Limb (tissue), 2 donors: ENCODE data around the gene TMEM178B.
"Not testable (repeated sequence)": the region's sequence is repeated elsewhere in the genome, so short reads cannot be mapped to it uniquely, and the experiment has no call there.

Experiments
- DNase-seq, 2 donors: peaks; one replicate each; pipeline ENCODE4 v3.0.0-alpha.2; 2016; ENCODE audit errors: extremely low spot score in 2 of 2

TMEM178B gene

GRCh38 chr7:141142058-141142457 lies 68.2 kb downstream of the TMEM178B start:
- no peak for DNase-seq

- DNase-seq: no peak
Measured at GRCh38 chr7:141144921-141145629, 71.2 kb downstream of the TMEM178B start.

- no peak for DNase-seq
Measured at GRCh38 chr7:141145630-141145982, 71.7 kb downstream of the TMEM178B start.

GRCh38 chr7:141147482-141147881 lies 73.6 kb downstream of the TMEM178B start:
- no peak for DNase-seq

GRCh38 chr7:141150465-141150864 lies 76.6 kb downstream of the TMEM178B start:
- DNase-seq: no peak

GRCh38 chr7:141151746-141152145 lies 77.9 kb downstream of the TMEM178B start:
- DNase-seq: no peak

GRCh38 chr7:141153231-141153630 lies 79.4 kb downstream of the TMEM178B start:
- DNase-seq: no peak

- no peak for DNase-seq
Measured at GRCh38 chr7:141154131-141154732, 80.4 kb downstream of the TMEM178B start.

- no peak for DNase-seq
Measured at GRCh38 chr7:141156407-141156806, 82.5 kb downstream of the TMEM178B start.

GRCh38 chr7:141157138-141157765 lies 83.4 kb downstream of the TMEM178B start:
- no peak for DNase-seq

- no peak for DNase-seq
Measured at GRCh38 chr7:141158561-141158960, 84.7 kb downstream of the TMEM178B start.

- DNase-seq: no peak
Measured at GRCh38 chr7:141160246-141160860, 86.5 kb downstream of the TMEM178B start.

- DNase-seq: no peak
Measured at GRCh38 chr7:141161550-141162535, 88.0 kb downstream of the TMEM178B start.

- DNase-seq: no peak
Measured at GRCh38 chr7:141165521-141165920, 91.7 kb downstream of the TMEM178B start.

- no peak for DNase-seq
Measured at GRCh38 chr7:141166926-141167325, 93.1 kb downstream of the TMEM178B start.

- DNase-seq: no peak
Measured at GRCh38 chr7:141167381-141167964, 93.6 kb downstream of the TMEM178B start.

GRCh38 chr7:141169157-141169556 lies 95.3 kb downstream of the TMEM178B start:
- DNase-seq: not testable (repeated sequence)

GRCh38 chr7:141175728-141176127 lies 101.9 kb downstream of the TMEM178B start:
- DNase-seq: not testable (repeated sequence)

GRCh38 chr7:141177120-141177519 lies 103.3 kb downstream of the TMEM178B start:
- not testable (repeated sequence) for DNase-seq

- DNase-seq: no peak
Measured at GRCh38 chr7:141178486-141179135, 104.7 kb downstream of the TMEM178B start.
